Hepatocyte (in vitro differentiated cells): Measurements from ENCODE around the gene SLC4A5.

Experiments
- CTCF ChIP-seq: fragments of 200-600 bp; sonication (generic); IDR thresholded peaks from 2 replicates; pipeline ENCODE4 v1.5.1; 2016; ENCODE audit warnings: antibody characterized with exemption, mild to moderate bottlenecking; ENCODE audit not compliant: poor library complexity
- EZH2 ChIP-seq: fragments of 200-600 bp; sonication (generic); IDR thresholded peaks from 2 replicates; pipeline ENCODE4 v1.6.1; 2016; ENCODE audit warnings: antibody characterized with exemption, mild to moderate bottlenecking, borderline replicate concordance
- EZH2phosphoT487 ChIP-seq: fragments of 200-600 bp; sonication (generic); IDR thresholded peaks from one replicate; pipeline ENCODE4 v1.6.1; 2018; ENCODE audit warnings: antibody characterized with exemption, mild to moderate bottlenecking, low read depth, moderate library complexity; ENCODE audit not compliant: unreplicated experiment, severe bottlenecking

- TF ChIP-seq CTCF (no peak), EZH2phosphoT487 (no peak), EZH2 (no peak)
These were observed 49.8 kb downstream of the SLC4A5 start for GRCh38 chr2:74293191-74293991.
